ENCODE measurements around the gene APOL6. TPM values are rescaled to one million over a fixed set of nuclear protein-coding genes. Genes with fewer than 3 reads are reported as not detected.

Gene APOL6
- total and polyA plus RNA-seq, 2 donors (not counting 3 experiments of a cell fraction or from before 2014, with no cell fraction given), result 0.33 to 3.0 TPM

DNA sequence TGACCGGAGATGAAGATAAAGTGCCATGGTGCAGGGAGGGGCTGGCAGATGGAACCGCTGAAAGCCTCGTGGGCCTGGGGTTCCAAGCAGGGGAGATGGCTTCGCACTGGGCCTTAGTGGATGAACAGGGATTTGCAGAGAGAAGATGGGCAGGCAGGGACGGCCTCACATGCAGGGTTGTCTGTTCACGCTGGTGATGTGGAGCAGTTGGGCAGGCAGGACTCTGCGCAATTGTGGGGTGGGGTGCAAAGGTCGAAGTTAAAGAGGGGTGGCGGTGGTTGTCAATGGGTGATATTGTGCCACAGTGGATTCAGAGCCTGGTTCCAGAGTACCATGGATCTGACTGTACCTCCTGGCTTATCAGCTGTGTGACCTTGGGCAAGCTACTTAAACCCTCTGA, 39.0 kb upstream of the APOL6 start:
- Histone ChIP-seq H3K27me3 (ENCODE audit: control insufficient read depth in 2 of 2, insufficient read depth in 2 of 2, low read length in 2 of 2) (peaks cover 0 to 9% of the 10 kb centered on the region in 2 experiments), H3K4me1 (ENCODE audit: control insufficient read depth, extremely low read depth, insufficient read depth, low read length) (no peaks in the 10 kb centered on the region), H3K9me1 (replicated peaks; ENCODE audit: control insufficient read depth, extremely low read depth, insufficient read depth, low read length) (no peaks in the 10 kb centered on the region), H3K4me3 (replicated peaks in 1 of 3; ENCODE audit: insufficient read depth in 1 of 3, low read depth in 1 of 3, low read length in 3 of 3) (no peak overlapping the region), H3K36me3 (ENCODE audit: control insufficient read depth in 2 of 2, extremely low read depth in 1 of 2, insufficient read depth in 2 of 2, low read length in 2 of 2) (no peaks in the 10 kb centered on the region), H4K20me1 (replicated peaks; ENCODE audit: control insufficient read depth, extremely low read depth, insufficient read depth, low read length) (no peaks in the 10 kb centered on the region), H3K79me2 (ENCODE audit: control insufficient read depth, insufficient read depth, low read length) (no peaks in the 10 kb centered on the region), H3K4me2 (ENCODE audit: insufficient read depth, low read length) (no peak overlapping the region), H3K9ac (replicated peaks; ENCODE audit: extremely low read depth, insufficient read depth, low read length) (no peak overlapping the region), H2AFZ (ENCODE audit: low read depth, low read length) (no peak overlapping the region), H3K9me3 (replicated peaks; ENCODE audit: control insufficient read depth, insufficient read depth, low read length) (no peaks in the 10 kb centered on the region), H3K27ac (ENCODE audit: insufficient read depth, low read depth, low read length) (no peak overlapping the region)
- POLR2A ChIA-PET, result no interaction called here
- FAIRE-seq, result no peak
- DNase-seq (ENCODE audit: low read depth, low spot score), result no peak
- CTCF ChIA-PET, result interaction anchor here (1.1 to 1.3 kb wide), 2 partner anchors 12 to 178 kb away, joined by 4 read pairs; no protein-coding TSS in a partner anchor
- TF ChIP-seq MYC (IDR thresholded peaks at IDR 0.05; ENCODE audit: low read depth, low read length) (no peak), JUN (IDR thresholded peaks at IDR 0.05; ENCODE audit: borderline replicate concordance, insufficient read depth, insufficient read length, low read depth) (no peak), GATA2 (IDR thresholded peaks at IDR 0.05; ENCODE audit: insufficient read depth, insufficient read length, low read depth, low read length) (no peak), POLR2AphosphoS5 (IDR thresholded peaks at IDR 0.05; ENCODE audit: insufficient read depth, low read depth, low read length) (no peak), FOS (IDR thresholded peaks at IDR 0.05; ENCODE audit: borderline replicate concordance, insufficient read depth, low read length) (no peak), POLR2A (IDR thresholded peaks at IDR 0.05; ENCODE audit: low read depth, low read length) (no peak), EZH2 (IDR thresholded peaks at IDR 0.05; ENCODE audit: borderline replicate concordance, low read depth, low read length, severe bottlenecking) (no peak)
- TF ChIP-seq, protein P1, sequence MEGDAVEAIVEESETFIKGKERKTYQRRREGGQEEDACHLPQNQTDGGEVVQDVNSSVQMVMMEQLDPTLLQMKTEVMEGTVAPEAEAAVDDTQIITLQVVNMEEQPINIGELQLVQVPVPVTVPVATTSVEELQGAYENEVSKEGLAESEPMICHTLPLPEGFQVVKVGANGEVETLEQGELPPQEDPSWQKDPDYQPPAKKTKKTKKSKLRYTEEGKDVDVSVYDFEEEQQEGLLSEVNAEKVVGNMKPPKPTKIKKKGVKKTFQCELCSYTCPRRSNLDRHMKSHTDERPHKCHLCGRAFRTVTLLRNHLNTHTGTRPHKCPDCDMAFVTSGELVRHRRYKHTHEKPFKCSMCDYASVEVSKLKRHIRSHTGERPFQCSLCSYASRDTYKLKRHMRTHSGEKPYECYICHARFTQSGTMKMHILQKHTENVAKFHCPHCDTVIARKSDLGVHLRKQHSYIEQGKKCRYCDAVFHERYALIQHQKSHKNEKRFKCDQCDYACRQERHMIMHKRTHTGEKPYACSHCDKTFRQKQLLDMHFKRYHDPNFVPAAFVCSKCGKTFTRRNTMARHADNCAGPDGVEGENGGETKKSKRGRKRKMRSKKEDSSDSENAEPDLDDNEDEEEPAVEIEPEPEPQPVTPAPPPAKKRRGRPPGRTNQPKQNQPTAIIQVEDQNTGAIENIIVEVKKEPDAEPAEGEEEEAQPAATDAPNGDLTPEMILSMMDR (IDR thresholded peaks at IDR 0.05; ENCODE audit: extremely low read depth in 1 of 2, insufficient read depth in 1 of 2, low read depth in 1 of 2, low read length in 2 of 2), result no peak
- TF ChIP-seq, protein P2, sequence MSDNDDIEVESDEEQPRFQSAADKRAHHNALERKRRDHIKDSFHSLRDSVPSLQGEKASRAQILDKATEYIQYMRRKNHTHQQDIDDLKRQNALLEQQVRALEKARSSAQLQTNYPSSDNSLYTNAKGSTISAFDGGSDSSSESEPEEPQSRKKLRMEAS (IDR thresholded peaks at IDR 0.05; ENCODE audit: insufficient read depth, insufficient read length), result no peak
- dilution Hi-C loops (cut with MboI; ENCODE audit: extremely low pct_ligation_motif_present, low sequenced_read_pairs), result no loop called here
- no TSS peak for BruUV-seq (replicated peaks)
- intact Hi-C loops (cut with micrococcal nuclease), result no loop called here
